ENCODE results near the gene ADD3.
A peak's percentile ranks its signal among the peaks of the same experiment; 100 is the strongest.

The ADD3 gene

GRCh38 chr10:110144507-110144906 lies 136.7 kb downstream of the ADD3 start:
- Mint-ChIP-seq H3K9me3 (no peaks in the 10 kb centered on the region), H3K36me3 (no peaks in the 10 kb centered on the region), H3K4me3 (no peak overlapping the region), H3K27ac (no peak overlapping the region), H3K4me1 (peaks cover 38% of the 10 kb centered on the region)
- ATAC-seq (no peak), DNase-seq (ENCODE audit: low spot score in 2 of 2) (no peak)

DNA sequence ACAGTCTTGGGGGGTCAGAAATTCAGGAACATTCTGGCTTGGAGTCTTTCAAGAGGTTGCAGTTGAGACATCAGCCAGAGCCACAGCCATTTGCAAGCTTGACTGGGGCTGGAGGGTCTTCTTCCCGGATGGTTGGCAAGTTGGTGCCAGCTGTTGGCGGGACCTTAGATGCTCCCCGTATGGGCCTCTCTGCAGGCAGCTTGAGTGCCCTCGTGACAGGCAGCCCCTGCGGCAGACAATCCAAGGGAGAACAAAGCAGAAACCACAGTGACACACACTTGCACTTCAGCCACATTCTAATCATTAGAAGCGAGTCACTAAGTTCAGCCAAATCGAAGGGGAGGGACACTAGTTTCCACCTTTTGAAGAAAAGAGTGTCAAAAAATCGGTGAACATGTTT lies 140.2 kb downstream of the ADD3 start:
- H3K4me3 Mint-ChIP-seq = no peak overlapping the region
- ATAC-seq (peak; percentile 80), DNase-seq (ENCODE audit: low spot score in 2 of 2) (peak in 1 of 2 donors; percentile 43)
- H3K27ac Mint-ChIP-seq = no peak overlapping the region
- H3K9me3 Mint-ChIP-seq = no peaks in the 10 kb centered on the region
- H3K4me1 Mint-ChIP-seq = peaks cover 30% of the 10 kb centered on the region
- H3K36me3 Mint-ChIP-seq = peaks cover 2% of the 10 kb centered on the region

DNA sequence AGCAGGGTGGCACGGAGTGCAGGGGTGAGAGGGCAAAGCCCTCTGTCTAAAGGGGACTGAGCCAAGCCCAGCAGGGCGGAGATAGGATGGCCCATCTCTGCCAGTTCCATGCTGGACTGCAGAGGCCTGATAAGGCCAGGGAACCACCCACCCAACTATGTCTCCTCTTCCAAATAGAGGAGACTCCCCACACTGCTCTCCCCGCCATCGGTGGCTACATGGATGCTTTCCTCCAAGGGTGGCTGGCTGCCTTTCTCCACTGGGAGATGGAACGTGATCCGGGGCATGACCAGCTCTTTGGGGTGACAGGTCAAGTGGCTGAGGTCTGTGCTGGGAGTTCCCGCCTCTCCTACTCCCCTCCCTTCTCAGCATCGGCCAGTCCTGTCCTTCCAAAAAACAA lies 141.5 kb downstream of the ADD3 start:
- Mint-ChIP-seq H3K4me1 (peaks cover 36% of the 10 kb centered on the region), H3K36me3 (peaks cover 8% of the 10 kb centered on the region)
- no peak for ATAC-seq

GRCh38 chr10:110150046-110150445 lies 142.3 kb downstream of the ADD3 start:
- no peak overlapping the region for H3K27ac Mint-ChIP-seq
- DNase-seq (ENCODE audit: low spot score in 2 of 2) (no peak), ATAC-seq (no peak)
- H3K9me3 Mint-ChIP-seq = no peaks in the 10 kb centered on the region
- H3K36me3 Mint-ChIP-seq = peaks cover 8% of the 10 kb centered on the region
- no peak overlapping the region for H3K4me3 Mint-ChIP-seq
- H3K4me1 Mint-ChIP-seq = peaks cover 36% of the 10 kb centered on the region

More for the DNA sequence above, 141.5 kb downstream of the ADD3 start:
- DNase-seq (ENCODE audit: low spot score in 2 of 2) = no peak
- Mint-ChIP-seq H3K27ac (no peak overlapping the region), H3K4me3 (no peak overlapping the region), H3K9me3 (no peaks in the 10 kb centered on the region)

GRCh38 chr10:110150981-110151380 lies 143.2 kb downstream of the ADD3 start:
- Mint-ChIP-seq H3K27ac (no peak overlapping the region), H3K4me1 (peaks cover 40% of the 10 kb centered on the region), H3K36me3 (peaks cover 8% of the 10 kb centered on the region), H3K9me3 (no peaks in the 10 kb centered on the region), H3K4me3 (no peak overlapping the region)
- DNase-seq (ENCODE audit: low spot score in 2 of 2) (no peak), ATAC-seq (no peak)

DNA sequence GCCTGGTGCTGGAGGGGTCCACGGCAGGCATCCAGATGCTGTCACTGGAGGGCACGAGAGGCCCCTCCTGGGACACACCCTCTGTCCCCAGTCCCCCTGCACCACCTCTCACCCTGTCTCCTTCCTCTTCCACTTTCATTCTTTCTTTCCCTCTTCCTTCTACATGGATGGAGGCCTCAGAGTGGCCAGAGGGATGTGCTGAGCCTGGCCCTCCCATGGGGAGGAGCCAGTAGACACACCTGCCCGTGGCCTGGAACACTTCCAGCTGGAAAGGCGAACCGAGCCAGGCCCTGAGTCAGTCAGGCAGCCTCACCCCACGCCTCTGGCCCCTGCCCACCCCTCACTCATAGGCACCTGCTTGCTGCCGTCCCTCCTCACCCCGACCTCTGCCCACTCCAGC lies 143.7 kb downstream of the ADD3 start:
- Mint-ChIP-seq H3K4me1 (peaks cover 45% of the 10 kb centered on the region), H3K9me3 (no peaks in the 10 kb centered on the region), H3K36me3 (peaks cover 8% of the 10 kb centered on the region), H3K27ac (no peak overlapping the region), H3K4me3 (no peak overlapping the region)
- ATAC-seq = no peak
- peak in 1 of 2 donors; percentile 41 for DNase-seq (ENCODE audit: low spot score in 2 of 2)

- H3K4me1 Mint-ChIP-seq = peaks cover 50% of the 10 kb centered on the region
Observed at GRCh38 chr10:110151971-110152370, 144.2 kb downstream of the ADD3 start.

GRCh38 chr10:110153396-110153795 lies 145.6 kb downstream of the ADD3 start:
- ATAC-seq (no peak), DNase-seq (ENCODE audit: low spot score in 2 of 2) (no peak)
- Mint-ChIP-seq H3K36me3 (peaks cover 15% of the 10 kb centered on the region), H3K4me1 (peaks cover 46% of the 10 kb centered on the region), H3K27ac (peak overlapping the region; percentile 4), H3K4me3 (no peak overlapping the region), H3K9me3 (no peaks in the 10 kb centered on the region)

More at GRCh38 chr10:110151971-110152370, 144.2 kb downstream of the ADD3 start:
- H3K9me3 Mint-ChIP-seq = no peaks in the 10 kb centered on the region
- H3K27ac Mint-ChIP-seq = no peak overlapping the region
- ATAC-seq (no peak), DNase-seq (ENCODE audit: low spot score in 2 of 2) (no peak)
- H3K4me3 Mint-ChIP-seq = no peak overlapping the region
- peaks cover 12% of the 10 kb centered on the region for H3K36me3 Mint-ChIP-seq

- Mint-ChIP-seq H3K36me3 (peaks cover 15% of the 10 kb centered on the region), H3K27ac (peak overlapping the region; percentile 7)
Observed at GRCh38 chr10:110156046-110156445, 148.3 kb downstream of the ADD3 start.

DNA sequence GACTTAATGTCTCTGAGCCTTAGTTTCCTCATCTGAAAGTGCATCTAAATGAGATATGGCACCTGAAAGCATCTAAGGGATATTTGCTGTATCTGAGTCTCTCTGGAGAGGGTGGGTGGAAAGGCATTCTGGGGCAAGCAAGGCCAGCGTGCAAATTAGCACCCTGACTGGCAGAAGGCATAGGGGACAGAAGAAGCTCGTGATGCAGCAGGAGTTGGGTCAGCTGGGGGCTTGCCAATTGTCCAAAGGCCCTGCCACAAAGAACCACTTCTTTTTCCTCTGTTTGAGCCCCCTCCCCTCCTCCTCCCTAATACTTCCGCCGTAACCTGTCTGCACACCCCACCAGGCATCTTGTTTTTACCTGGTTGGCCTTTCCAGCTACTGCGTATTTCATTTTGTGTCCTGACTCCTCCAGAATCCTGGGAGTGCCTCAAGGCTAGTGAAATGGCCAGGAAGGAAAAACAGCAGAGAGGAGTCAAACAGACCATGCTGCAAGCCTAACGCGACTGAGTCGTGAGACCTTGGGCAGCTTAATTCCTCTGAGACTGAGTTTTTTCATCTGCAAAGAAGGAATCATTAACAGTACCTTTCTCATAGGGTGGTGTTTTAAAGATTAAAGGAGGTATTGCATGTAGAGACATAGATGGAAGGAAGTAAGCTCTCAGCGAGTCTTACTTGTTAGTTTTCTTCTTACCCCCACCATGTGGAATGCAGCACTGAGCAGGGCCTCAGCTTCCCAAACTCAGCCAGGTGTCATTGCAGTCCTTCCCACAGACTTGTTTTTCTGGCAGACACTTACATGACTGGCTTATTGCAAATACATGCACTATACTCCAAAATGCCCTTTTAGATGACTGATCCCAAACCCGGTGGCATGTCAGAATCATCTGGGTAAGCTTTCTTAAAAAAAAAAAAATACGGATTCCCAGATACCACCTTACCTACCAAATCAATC lies 150.5 kb downstream of the ADD3 start:
- Mint-ChIP-seq H3K27ac (no peak overlapping the region), H3K36me3 (peaks cover 9% of the 10 kb centered on the region), H3K4me1 (peaks cover 24% of the 10 kb centered on the region), H3K9me3 (no peaks in the 10 kb centered on the region), H3K4me3 (no peak overlapping the region)
- no peak for DNase-seq (ENCODE audit: low spot score in 2 of 2)
- ATAC-seq = no peak

More at GRCh38 chr10:110156046-110156445, 148.3 kb downstream of the ADD3 start:
- H3K9me3 Mint-ChIP-seq = no peaks in the 10 kb centered on the region
- peaks cover 41% of the 10 kb centered on the region for H3K4me1 Mint-ChIP-seq
- ATAC-seq = no peak
- no peak for DNase-seq (ENCODE audit: low spot score in 2 of 2)
- H3K4me3 Mint-ChIP-seq = peak overlapping the region; percentile 55

GRCh38 chr10:110160081-110160480 lies 152.3 kb downstream of the ADD3 start:
- H3K4me3 Mint-ChIP-seq = no peak overlapping the region

GRCh38 chr10:110160522-110160921 lies 152.7 kb downstream of the ADD3 start:
- DNase-seq (ENCODE audit: low spot score in 2 of 2) (no peak), ATAC-seq (no peak)
- Mint-ChIP-seq H3K27ac (no peak overlapping the region), H3K4me1 (peaks cover 28% of the 10 kb centered on the region), H3K36me3 (peaks cover 7% of the 10 kb centered on the region), H3K9me3 (no peaks in the 10 kb centered on the region), H3K4me3 (no peak overlapping the region)

More at GRCh38 chr10:110160081-110160480, 152.3 kb downstream of the ADD3 start:
- ATAC-seq (no peak), DNase-seq (ENCODE audit: low spot score in 2 of 2) (no peak)
- Mint-ChIP-seq H3K36me3 (peaks cover 7% of the 10 kb centered on the region), H3K4me1 (peaks cover 24% of the 10 kb centered on the region), H3K9me3 (no peaks in the 10 kb centered on the region), H3K27ac (no peak overlapping the region)

GRCh38 chr10:110162741-110163145 lies 155.0 kb downstream of the ADD3 start:
- no peaks in the 10 kb centered on the region for H3K9me3 Mint-ChIP-seq
- peaks cover 9% of the 10 kb centered on the region for H3K36me3 Mint-ChIP-seq
- no peak overlapping the region for H3K27ac Mint-ChIP-seq
- ATAC-seq (no peak), DNase-seq (ENCODE audit: low spot score in 2 of 2) (no peak)
- H3K4me3 Mint-ChIP-seq = no peak overlapping the region
- H3K4me1 Mint-ChIP-seq = peaks cover 22% of the 10 kb centered on the region

GRCh38 chr10:110163192-110163773 lies 155.5 kb downstream of the ADD3 start:
- ATAC-seq (no peak), DNase-seq (ENCODE audit: low spot score in 2 of 2) (no peak)
- H3K27ac Mint-ChIP-seq = no peak overlapping the region
- no peaks in the 10 kb centered on the region for H3K9me3 Mint-ChIP-seq
- peaks cover 27% of the 10 kb centered on the region for H3K4me1 Mint-ChIP-seq
- peaks cover 9% of the 10 kb centered on the region for H3K36me3 Mint-ChIP-seq
- no peak overlapping the region for H3K4me3 Mint-ChIP-seq

- Mint-ChIP-seq H3K36me3 (peaks cover 9% of the 10 kb centered on the region), H3K9me3 (no peaks in the 10 kb centered on the region), H3K4me1 (peaks cover 33% of the 10 kb centered on the region), H3K27ac (no peak overlapping the region), H3K4me3 (no peak overlapping the region)
- no peak for ATAC-seq
- DNase-seq (ENCODE audit: low spot score in 2 of 2) = no peak
Observed at GRCh38 chr10:110163841-110164240, 156.1 kb downstream of the ADD3 start.

DNA sequence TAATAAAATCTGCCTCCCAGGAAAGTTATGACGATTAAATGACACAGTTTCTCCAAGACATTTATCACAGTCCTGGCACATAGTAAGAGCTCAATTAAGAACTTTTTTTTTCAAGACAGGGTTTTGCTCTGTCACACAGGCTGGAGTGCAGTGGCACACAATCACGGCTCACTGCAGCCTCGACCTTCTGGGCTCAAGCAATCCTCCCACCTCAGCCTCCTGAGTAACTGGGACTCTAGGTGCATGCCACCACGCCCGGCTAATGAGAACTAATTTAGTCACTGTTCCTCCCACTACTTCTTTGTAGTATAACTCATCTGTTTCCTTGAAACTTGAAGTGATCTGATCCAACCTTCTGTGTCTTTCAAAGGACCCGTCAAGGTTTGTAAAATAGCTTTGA lies 157.5 kb downstream of the ADD3 start:
- no peak for DNase-seq (ENCODE audit: low spot score in 2 of 2)
- Mint-ChIP-seq H3K9me3 (no peaks in the 10 kb centered on the region), H3K4me1 (peaks cover 47% of the 10 kb centered on the region), H3K27ac (no peak overlapping the region), H3K4me3 (peak overlapping the region; percentile 46), H3K36me3 (peaks cover 9% of the 10 kb centered on the region)
- peak; percentile 91 for ATAC-seq

All from stimulated activated effector memory CD8-positive, alpha-beta T cell treated with anti-CD3 and anti-CD28 coated beads, Interleukin-12 subunit alpha, Interleukin-12 subunit beta, amount 100 ng/mL, for 72 hours (primary cell).